ENCODE data around the gene AGR3.

The AGR3 gene

GRCh38 chr7:16840094-16840493, 41.7 kb downstream of the AGR3 start:
- DNase-seq (ENCODE audit: low read depth, low spot score), result no peak
- no peak overlapping the region for H3K4me3 ChIP-seq (ENCODE audit: low read length)

- H3K4me3 ChIP-seq (ENCODE audit: low read length), result no peak overlapping the region
- no peak for DNase-seq (ENCODE audit: low read depth, low spot score)
These were observed 42.1 kb downstream of the AGR3 start for GRCh38 chr7:16839646-16840045.

GRCh38 chr7:16838891-16839290, 42.9 kb downstream of the AGR3 start:
- H3K4me3 ChIP-seq (ENCODE audit: low read length), result no peak overlapping the region
- DNase-seq (ENCODE audit: low read depth, low spot score), result no peak

GRCh38 chr7:16838386-16838785, 43.4 kb downstream of the AGR3 start:
- no peak overlapping the region for H3K4me3 ChIP-seq (ENCODE audit: low read length)
- DNase-seq (ENCODE audit: low read depth, low spot score), result no peak

GRCh38 chr7:16836481-16836880, 45.3 kb downstream of the AGR3 start:
- no peak overlapping the region for H3K4me3 ChIP-seq (ENCODE audit: low read length)
- no peak for DNase-seq (ENCODE audit: low read depth, low spot score)

- H3K4me3 ChIP-seq (ENCODE audit: low read length), result no peak overlapping the region
- no peak for DNase-seq (ENCODE audit: low read depth, low spot score)
These were observed 48.4 kb downstream of the AGR3 start for GRCh38 chr7:16833373-16833772.

- DNase-seq (ENCODE audit: low read depth, low spot score), result no peak
- H3K4me3 ChIP-seq (ENCODE audit: low read length), result no peak overlapping the region
These were observed 55.7 kb downstream of the AGR3 start for GRCh38 chr7:16826060-16826459.

GRCh38 chr7:16822029-16822428, 59.8 kb downstream of the AGR3 start:
- H3K4me3 ChIP-seq (ENCODE audit: low read length), result no peak overlapping the region
- DNase-seq (ENCODE audit: low read depth, low spot score), result no peak

GRCh38 chr7:16818732-16819131, 63.1 kb downstream of the AGR3 start:
- H3K4me3 ChIP-seq (ENCODE audit: low read length), result no peak overlapping the region
- no peak for DNase-seq (ENCODE audit: low read depth, low spot score)

GRCh38 chr7:16817536-16817935, 64.2 kb downstream of the AGR3 start:
- DNase-seq (ENCODE audit: low read depth, low spot score), result no peak

GRCh38 chr7:16816824-16817223, 65.0 kb downstream of the AGR3 start:
- DNase-seq (ENCODE audit: low read depth, low spot score), result no peak
- H3K4me3 ChIP-seq (ENCODE audit: low read length), result no peak overlapping the region

More at GRCh38 chr7:16817536-16817935, 64.2 kb downstream of the AGR3 start:
- no peak overlapping the region for H3K4me3 ChIP-seq (ENCODE audit: low read length)

GRCh38 chr7:16815001-16815400, 66.8 kb downstream of the AGR3 start:
- no peak for DNase-seq (ENCODE audit: low read depth, low spot score)
- H3K4me3 ChIP-seq (ENCODE audit: low read length), result no peak overlapping the region

GRCh38 chr7:16813232-16813616, 68.6 kb downstream of the AGR3 start:
- H3K4me3 ChIP-seq (ENCODE audit: low read length), result no peak overlapping the region
- no peak for DNase-seq (ENCODE audit: low read depth, low spot score)

GRCh38 chr7:16812542-16813231, 69.1 kb downstream of the AGR3 start:
- no peak for DNase-seq (ENCODE audit: low read depth, low spot score)
- no peak overlapping the region for H3K4me3 ChIP-seq (ENCODE audit: low read length)

- no peak overlapping the region for H3K4me3 ChIP-seq (ENCODE audit: low read length)
- no peak for DNase-seq (ENCODE audit: low read depth, low spot score)
These were observed 70.2 kb downstream of the AGR3 start for GRCh38 chr7:16811551-16811950.

GRCh38 chr7:16810573-16810972, 71.2 kb downstream of the AGR3 start:
- H3K4me3 ChIP-seq (ENCODE audit: low read length), result no peak overlapping the region
- no peak for DNase-seq (ENCODE audit: low read depth, low spot score)

GRCh38 chr7:16810112-16810511, 71.7 kb downstream of the AGR3 start:
- no peak overlapping the region for H3K4me3 ChIP-seq (ENCODE audit: low read length)
- DNase-seq (ENCODE audit: low read depth, low spot score), result no peak
